HG03558 (cell line): Measurements from ENCODE around the gene ANKS1B.
"Not testable (repeated sequence)": the region's sequence is repeated elsewhere in the genome, so short reads cannot be mapped to it uniquely, and the experiment has no call there.

Experiments used
- ATAC-seq: cut with Tn5 transposase; IDR thresholded peaks from one replicate; pipeline ENCODE4 v1.9.1; 2021; ENCODE audit warnings: moderate number of reproducible peaks; ENCODE audit not compliant: unreplicated experiment; ENCODE audit errors: extremely low read depth

ANKS1B gene

DNA sequence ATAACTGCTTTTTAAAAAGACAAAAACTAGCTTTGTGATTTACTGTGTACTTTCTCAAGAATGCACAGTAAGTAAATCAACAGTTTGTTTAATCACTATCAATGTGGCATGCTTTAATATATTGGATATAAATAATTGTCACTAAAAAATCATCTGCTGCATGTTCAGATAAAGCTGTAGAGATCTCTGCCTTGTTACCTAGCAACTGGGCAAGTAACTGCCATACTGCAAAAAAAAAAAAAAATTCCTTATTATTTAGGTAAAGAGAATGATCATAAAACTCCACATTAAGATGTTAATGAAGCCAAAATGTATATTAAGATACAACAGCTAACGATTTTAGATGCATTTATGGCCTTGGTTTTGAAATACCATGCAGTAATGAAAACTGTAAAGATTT lies 1102.2 kb downstream of the ANKS1B start:
- ATAC-seq = no peak

DNA sequence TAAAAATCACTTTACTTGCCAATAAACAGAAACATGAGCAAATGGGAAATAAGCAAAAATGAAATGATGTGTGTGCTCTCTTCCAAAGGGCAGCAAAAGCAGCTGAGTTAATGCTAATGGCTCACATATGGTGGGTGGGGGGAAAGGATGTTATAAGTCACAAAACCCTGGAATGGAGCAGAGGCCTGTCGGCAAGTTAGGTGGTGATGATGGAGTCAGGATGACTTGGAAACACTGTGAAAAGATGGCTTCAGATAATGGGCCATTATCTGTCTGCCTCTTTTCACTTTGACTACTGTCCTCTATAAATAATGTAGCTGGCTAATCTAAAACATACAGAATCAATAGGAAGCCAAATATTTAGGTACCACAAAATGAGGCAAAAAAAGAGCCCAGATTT lies 1111.0 kb downstream of the ANKS1B start:
- ATAC-seq = no peak

DNA sequence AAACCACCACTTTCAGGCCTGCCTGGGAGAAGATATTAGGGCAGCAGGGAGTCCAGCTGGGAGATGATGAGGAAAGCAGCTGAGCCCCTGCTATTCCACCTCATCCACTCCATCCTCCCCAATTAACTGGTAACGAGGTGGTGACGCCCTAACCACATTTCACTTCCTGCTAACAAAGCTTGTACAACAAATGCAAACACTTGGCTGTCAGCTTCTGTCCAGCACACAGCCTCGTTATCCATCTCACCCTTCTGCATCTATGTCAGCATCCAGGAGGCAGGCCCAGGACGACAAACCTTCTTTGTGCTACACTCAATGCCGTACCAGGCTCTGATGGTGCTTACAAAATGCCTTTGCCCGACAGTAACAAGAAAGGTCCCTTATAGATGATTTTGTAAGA lies 1114.2 kb downstream of the ANKS1B start:
- ATAC-seq = no peak

DNA sequence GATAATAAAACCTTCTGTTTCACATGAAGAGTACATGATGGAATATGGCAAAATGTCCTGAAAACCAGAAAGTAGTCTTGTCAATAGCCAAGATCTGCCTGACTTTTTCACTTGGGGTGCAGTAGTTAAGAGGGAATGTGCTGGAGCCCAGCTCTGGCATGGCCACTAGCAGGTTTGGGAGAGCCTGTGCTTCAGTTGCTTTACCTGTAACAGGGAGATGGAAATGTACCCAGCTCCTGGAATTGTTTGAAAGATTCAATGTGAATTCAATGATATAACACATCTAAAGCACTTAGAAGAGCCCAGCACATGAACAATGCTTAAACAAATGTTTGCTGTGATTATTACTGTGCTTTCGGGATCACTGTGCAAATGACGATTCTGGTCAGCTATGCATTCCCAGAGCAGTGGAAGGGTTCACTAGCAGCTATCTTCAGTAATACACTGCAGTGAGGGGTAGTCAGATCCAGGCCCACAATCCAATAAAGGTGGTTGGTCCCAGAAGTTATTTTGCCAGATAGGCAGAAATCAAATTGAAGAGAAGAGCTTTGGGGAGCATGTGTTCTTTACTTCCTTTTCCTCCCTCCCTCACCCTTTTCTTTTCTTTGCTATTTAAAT lies 1114.7 kb downstream of the ANKS1B start:
- no peak for ATAC-seq

DNA sequence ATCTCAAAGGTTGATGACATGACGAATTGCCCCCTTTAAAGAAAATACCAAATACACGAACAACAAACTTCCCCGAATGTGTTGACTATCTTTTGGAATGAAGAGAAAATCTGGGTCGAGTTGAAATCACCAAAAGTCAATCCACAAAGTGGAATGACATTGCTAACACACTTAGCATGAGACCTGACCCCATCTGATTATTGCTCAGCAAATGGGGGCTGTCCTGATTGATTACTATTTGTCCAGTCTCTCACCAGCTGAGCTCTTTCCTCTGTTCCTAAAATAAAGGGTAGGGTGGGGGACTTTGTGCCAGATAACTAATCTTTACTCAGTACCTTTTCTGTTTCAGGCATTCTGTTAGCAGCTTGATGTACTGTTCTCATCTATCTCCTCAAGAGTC lies 1116.2 kb downstream of the ANKS1B start:
- no peak for ATAC-seq

DNA sequence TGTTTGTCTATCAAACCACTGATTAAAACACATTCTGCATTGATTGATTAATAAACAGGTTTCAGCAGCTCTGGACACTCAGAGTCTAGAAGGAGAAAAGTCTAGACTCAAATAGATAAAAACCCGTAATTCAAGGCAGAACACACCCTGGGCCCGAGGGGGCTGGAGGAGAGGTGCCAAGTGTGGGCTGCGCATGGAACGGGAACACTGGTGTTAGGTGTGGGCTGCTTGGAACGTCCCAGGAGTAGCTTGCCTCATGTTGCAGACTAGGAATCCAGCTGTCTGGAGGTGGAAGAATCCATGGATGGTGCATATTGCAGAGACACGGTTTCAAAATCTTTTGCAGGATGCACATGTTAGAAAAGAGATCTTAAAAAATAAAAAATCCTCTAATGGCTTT lies 1116.7 kb downstream of the ANKS1B start:
- ATAC-seq = no peak

DNA sequence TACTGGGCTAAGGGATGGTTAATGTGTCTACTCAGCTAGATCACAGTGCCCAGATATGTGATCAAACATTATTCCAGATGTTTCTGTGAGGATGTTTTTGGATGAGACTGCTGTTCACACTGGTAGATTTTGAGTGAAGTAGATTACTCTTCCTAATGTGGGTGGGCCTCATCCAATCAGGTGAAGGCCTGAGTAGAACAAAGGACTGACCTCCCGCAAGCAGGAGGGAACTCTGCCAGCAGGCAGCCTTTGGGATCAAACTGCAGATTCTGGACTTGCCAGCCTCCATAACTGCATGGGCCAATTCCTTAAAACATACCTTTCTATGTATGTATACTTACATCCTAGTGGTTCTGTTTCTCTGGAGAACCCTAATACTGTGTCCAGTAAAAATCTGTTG lies 1120.4 kb downstream of the ANKS1B start:
- no peak for ATAC-seq

DNA sequence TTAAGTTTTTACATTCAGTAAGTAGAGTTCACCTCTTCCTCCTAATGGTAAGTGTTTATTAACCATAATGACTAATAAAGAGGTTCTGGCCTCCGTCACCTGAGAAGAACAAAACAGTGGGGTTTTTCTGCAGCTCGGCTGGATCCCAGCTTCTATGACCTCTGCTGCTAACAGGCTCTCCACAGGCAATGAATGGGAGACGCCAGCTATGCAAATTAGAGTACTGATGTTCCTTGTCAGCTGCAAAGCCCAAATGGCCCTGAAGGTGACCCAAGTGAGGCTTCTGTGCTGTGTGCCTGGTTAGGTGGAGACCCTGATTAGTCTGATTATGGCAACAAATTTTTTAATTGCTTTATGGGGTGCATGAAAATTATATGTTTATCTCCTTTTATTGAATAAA lies 1121.6 kb downstream of the ANKS1B start:
- no peak for ATAC-seq

DNA sequence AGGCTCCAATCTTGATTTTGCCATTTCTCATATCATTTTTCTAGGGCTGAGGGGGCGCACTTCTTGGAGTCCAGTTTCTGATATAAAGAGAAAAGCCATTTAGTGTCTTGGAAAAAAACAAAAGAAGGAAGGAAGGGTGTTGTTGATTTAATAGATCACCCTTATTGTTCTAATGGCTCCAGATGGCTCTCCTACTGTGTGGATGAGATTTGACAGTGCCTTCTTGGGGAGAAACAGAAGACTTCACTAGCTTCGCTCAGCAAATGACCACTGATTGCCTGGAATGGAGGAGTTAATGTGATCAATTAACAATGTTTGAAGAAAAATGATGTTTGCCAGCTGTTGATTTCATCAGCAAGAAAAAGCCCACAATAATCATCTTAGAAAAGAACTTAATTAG lies 1123.5 kb downstream of the ANKS1B start:
- ATAC-seq = no peak

DNA sequence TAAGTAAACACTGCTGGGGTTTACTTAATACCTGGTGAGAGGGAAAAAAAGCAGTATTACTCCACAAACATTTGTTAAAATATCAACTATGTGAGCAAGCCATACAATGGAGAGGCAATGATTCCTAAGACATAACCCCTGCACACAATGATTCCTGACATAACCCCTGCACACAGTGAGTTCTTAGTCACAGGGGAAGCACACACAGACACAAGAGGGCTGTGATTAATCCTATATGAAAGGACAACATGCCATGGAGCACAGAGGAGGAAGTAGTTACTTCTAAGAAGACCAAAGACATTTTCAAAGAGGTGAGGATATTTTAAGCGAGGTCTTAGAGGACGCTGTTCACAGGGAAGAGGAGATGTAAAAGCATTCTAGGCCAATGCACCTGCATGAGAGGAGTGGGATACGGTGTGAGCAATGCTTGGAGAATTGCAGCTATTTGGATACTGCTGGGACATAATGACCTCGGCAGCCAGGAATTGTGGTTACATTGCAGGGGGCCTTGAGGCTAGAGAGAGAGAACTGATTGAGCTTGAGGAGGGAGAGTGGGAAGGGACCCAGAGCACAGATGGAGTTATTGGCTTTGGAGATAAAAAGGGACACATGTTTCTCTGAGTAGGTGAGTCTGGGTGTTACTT lies 1127.7 kb downstream of the ANKS1B start:
- ATAC-seq = no peak

DNA sequence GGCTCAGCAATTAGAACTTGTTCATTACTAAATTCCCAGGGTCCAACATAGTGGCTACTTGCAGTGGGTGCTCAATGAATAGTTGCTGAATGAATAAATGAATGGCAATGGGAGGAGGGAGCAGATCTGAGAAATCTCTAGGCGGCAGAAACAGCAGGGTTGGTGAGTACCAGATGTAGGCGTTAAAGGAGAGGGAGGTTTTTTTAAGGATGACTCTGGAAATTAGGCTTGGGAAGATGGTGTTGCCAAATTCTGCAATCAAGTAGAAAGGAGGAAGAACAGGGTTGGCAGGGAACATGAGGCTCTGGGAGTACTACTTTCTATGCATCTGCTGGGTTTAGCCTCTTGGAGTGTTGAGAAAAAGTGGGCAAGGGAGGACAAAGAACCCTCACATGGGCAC lies 1132.6 kb downstream of the ANKS1B start:
- ATAC-seq = no peak

DNA sequence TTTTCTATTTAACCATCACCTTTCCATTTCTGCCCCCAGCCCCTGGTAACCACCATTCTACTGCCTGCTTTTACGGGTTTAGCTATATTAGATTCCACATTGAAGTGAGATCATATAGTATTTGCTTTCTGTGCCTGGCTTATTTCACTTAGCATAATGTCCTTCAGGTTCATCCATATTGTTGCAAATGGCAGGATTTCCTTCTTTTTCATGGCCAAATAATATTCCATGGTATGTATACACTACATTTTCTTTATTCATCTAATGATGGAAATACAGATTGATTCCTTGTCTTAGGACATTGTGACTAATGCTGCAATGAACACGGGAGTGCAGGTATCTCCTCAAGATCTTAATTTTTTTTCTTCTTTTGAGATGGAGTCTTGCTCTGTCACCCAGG lies 1137.5 kb downstream of the ANKS1B start:
- no peak for ATAC-seq

DNA sequence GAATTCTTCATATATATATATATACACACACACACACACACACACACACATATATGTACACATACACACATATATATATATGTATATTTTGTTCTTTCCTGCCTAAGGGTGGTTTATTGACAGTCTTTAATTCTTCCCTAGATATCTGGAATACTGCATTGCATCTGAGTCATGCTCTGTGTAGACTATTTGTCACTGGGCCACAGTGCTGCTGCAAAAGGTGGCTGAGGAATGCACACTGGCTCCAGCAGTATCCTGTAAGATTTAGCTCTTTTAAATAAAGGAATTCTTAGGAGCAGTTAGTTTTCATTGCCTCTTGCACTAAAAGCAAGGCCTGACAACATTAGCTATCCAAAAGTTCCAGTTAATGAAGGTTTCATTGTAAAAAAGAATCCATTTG lies 1138.8 kb downstream of the ANKS1B start:
- no peak for ATAC-seq

DNA sequence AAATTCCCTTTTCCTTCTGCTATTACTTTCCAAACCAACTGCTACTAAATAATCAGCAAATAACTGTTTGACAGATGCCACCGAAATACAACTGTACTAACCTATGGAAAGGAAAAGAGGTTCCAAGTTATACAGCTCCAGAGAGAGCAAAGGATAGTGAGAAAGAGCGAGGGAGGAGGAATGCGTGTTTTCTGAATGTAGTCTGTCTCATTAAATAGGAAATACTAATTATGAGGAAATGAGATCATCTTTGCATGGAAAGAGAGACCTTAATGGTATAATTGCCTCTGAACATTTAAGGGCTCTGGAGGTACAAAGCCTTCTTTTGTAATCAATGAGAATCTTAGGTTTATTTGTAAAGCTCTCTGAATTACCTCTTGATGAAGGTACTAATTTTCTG lies 1144.4 kb downstream of the ANKS1B start:
- ATAC-seq = no peak

DNA sequence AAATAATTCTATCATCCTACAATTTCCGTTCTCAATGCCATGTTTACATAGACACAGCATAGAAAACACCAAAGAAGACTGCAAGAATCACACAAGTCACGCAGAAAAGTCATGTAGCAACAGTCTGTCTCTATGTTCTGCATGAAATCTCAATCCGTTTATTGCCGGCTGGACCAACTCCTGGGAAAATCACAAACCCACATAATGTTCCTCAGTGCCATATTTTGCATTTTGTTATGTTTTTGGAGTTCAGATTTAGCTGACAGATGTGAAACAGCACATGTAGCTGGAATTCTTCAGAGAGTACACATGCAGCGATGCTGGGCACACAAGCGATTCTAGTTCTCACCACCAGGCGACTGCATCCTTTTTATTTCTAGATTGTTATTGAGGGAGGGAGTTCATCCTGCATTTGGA lies 1146.5 kb downstream of the ANKS1B start:
- ATAC-seq = no peak

DNA sequence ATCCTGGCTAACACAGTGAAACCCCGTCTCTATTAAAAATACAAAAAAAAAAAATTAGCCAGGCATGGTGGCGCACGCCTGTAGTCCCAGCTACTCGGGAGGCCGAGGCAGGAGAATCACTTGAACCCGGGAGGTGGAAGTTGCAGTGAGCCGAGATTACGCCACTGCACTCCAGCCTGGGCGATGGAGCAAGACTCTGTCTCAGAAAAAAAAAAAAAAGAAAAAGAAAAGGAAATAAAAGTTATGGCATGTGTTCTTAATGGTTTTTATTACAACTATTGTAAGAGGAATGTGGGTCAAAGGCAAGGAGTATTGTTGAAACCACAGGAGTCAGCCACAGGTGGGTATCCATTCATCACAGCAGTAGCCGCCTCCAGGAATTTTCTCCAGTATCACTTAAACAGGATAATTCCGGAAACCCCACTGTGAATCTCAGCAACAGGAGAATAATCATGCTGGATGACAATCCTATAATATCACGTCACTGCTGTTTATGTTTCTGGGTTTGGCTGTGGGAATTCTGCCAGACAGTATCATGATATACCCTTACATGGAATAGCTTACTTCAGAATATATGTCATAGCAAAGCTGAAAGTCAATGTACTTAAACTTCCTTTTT lies 1147.5 kb downstream of the ANKS1B start:
- ATAC-seq = not testable (repeated sequence)

DNA sequence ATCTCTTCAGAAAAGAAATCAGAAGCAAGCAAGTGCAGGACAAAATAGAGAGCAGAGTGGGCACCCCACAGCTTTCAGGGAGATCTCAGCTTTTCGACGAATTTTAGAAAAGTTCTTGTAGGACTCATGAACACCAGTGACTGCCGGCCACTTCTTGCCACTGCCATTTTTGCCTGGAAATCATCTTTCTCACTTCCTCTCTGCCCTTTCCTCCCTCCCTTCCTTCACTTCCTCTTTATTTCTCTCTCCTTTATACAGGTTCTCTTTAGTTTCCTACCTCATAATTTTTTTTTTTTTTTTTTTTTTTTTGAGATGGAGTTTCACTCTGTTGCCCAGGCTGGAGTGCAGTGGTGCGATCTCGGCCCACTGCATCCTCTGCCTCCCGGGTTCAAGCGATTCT lies 1154.1 kb downstream of the ANKS1B start:
- ATAC-seq = no peak

DNA sequence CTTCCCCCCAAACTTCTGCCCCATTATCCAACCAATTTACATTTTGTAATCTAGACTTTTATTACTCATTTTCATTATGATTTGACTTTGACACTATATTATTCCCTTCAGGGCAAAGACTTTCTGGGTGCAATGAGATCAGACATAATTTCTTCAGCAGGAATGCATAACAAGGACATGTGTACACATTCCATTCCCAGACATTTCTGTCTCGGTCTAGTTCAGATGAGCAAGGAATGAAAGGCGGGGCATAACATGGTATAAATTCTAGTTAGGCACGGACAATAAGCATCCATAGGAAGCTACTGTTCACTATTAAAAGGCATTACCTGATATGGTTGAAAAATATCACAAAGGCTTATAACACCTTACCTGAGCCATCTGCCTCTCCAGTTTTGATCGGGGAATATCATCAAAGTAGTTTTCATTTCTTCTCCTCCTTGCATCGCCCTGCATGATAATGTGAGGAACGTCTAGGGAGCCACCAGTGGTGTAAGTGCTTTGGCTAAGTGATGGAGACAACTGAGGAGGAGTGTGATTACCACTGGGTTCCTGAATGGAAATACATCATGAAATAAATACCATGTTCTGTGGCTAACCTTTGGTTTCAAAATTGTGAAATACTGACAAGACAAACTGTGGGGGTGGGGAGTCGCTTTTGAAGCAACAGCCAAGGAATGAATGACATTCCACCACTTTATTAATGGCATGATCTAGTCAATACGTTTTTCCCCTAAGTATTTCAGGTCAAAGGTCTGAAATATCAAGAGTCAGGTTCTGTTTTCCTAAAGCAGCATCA lies 1155.7 kb downstream of the ANKS1B start:
- no peak for ATAC-seq

DNA sequence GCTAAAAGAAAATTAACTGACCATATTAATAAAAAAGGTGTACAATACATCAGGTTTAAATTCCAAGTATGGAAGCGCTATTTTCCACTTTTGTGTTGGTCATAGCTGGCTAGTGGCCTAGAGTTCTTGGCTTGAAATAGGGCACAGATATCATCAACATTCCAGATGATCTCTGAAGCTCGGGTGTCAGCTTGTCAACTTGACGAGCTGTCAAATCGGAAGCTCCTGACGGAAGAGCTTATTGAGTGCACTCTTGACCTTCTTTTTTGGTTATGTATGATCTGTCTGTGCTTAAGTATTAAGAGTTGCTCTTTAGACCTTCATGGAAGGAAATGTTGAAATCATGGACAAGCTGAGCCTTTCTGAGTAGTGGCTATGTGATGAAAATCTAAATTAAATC lies 1161.7 kb downstream of the ANKS1B start:
- ATAC-seq = no peak

DNA sequence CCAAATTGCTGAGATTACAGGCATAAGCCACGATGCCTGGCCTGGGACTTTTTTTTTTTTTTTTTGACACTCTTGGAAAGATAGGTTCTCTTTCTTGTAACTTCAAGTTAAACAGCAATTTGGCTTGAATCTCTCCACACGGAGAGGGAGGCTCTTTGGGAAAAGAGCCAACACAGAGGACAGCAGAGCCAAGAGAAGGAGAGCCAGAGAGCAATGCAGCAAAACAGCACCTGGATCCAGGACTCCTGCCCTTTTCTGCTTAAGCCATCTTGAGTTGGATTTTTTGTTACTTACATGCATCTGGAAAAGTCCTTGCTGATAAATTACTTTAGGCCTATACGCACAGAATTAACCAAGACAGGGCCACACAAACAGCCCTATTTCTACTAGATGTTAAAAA lies 1162.9 kb downstream of the ANKS1B start:
- ATAC-seq = no peak

DNA sequence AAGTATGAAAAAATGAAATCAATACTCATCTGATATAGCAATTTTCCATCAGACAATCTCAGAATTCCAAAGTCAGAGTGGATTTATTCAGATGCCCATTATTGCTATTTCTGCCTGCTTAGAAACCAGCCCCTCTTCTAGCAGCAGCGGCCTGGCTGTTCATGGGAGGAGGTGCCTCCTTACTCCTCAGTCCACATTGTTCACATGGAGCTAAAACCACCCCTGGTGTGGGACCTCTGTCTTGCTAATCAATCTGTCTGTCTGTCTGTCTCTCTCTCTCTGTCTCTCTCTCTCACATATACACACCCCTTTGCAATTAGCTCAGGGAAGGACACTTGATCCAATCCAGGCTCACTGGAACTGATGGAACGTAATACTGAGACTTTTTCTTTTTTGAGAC lies 1163.5 kb downstream of the ANKS1B start:
- ATAC-seq = no peak
